ENCODE results near the gene TBPL2.
"Not testable (repeated sequence)": the region's sequence is repeated elsewhere in the genome, so short reads cannot be mapped to it uniquely, and the experiment has no call there.

TBPL2 gene

DNA sequence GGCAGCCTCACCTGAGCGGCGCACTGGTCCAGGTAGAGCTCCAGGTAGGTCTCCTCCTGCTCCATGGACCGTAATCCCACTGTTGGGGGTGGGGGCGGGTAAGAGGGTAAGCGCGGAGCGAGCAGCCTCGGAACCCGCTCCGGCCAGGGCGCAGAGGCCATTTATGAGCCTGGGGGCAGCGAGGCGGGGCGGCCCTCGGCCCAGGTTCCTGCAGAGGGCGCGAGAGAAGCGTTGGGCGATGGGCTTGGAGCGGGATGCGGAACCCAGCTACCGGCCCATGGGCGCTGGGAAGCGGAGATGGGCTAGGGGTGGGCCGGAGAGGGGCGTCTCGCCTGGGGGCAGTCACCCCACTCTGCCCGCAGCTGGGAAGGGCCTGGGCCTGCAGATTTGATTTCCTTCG lies at the start of gene TBPL2:
Gene TBPL2, minus strand, starts transcription at position 232 of the 400 bp plus-strand sequence. Its CDS starts 167 bp downstream, at position 65.
- TF ChIP-seq MYC (IDR thresholded peaks at IDR 0.05; ENCODE audit: low read depth, low read length) = no peak
- TF ChIP-seq MAX (IDR thresholded peaks at IDR 0.05; ENCODE audit: low read depth, low read length) = no peak
- no peak for TF ChIP-seq CTCF (IDR thresholded peaks at IDR 0.05; ENCODE audit: low read depth, low read length)
- no peak for TF ChIP-seq POLR2A (IDR thresholded peaks at IDR 0.05; ENCODE audit: extremely low read depth, insufficient read length)
- DNase-seq (ENCODE audit: low read depth) = no peak

GRCh38 chr14:55488204-55488603 lies 47.8 kb upstream of the TBPL2 start:
- no peak for TF ChIP-seq MAX (IDR thresholded peaks at IDR 0.05; ENCODE audit: low read depth, low read length)
- no peak overlapping the region for H3K4me3 ChIP-seq (ENCODE audit: low read depth, low read length)
- DNase-seq (ENCODE audit: low read depth) = no peak

More for the DNA sequence above, at the start of gene TBPL2:
- H3K4me3 ChIP-seq (ENCODE audit: low read depth, low read length) = no peak within 1 kb of the TSS

DNA sequence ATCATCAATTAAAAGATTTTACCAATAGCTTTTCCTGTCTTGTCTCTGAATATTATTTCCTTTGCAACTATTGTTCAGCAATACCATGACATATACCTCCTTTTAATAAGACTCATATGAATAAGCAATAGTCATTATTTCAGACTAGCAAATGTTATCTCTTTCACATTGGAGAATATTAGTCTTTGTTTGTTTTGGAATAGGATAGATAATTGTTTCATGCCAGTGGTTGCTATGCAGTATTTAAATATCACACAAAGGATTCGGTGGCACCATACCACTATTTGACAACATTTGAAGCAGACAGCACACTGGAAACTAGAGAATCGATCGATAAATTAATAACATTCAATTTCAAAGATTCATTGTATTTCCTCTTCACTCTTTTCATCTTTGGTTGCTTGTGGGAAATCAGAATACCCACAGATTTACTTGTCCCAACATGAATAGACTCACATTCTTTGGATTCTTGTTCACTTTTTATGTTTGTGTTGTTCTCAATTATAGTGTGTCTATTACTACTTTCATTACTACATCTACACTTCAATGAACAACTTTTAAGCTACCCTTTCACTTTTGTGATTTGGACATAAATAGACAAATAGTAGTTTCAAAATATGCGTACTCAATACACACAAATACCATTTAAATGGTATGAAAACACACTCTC lies 42.7 kb upstream of the TBPL2 start:
- no peak for DNase-seq (ENCODE audit: low read depth)
- no peak for TF ChIP-seq CTCF (IDR thresholded peaks at IDR 0.05; ENCODE audit: low read depth, low read length)
- no peak for TF ChIP-seq MAX (IDR thresholded peaks at IDR 0.05; ENCODE audit: low read depth, low read length)
- no peak overlapping the region for H3K4me3 ChIP-seq (ENCODE audit: low read depth, low read length)

- TF ChIP-seq MAX (IDR thresholded peaks at IDR 0.05; ENCODE audit: low read depth, low read length) (no peak), MYC (IDR thresholded peaks at IDR 0.05; ENCODE audit: low read depth, low read length) (no peak), POLR2A (IDR thresholded peaks at IDR 0.05; ENCODE audit: extremely low read depth, insufficient read length) (no peak), CTCF (IDR thresholded peaks at IDR 0.05; ENCODE audit: low read depth, low read length) (no peak)
- no peak for DNase-seq (ENCODE audit: low read depth)
These were observed 41.4 kb upstream of the TBPL2 start for GRCh38 chr14:55481769-55482168.

DNA sequence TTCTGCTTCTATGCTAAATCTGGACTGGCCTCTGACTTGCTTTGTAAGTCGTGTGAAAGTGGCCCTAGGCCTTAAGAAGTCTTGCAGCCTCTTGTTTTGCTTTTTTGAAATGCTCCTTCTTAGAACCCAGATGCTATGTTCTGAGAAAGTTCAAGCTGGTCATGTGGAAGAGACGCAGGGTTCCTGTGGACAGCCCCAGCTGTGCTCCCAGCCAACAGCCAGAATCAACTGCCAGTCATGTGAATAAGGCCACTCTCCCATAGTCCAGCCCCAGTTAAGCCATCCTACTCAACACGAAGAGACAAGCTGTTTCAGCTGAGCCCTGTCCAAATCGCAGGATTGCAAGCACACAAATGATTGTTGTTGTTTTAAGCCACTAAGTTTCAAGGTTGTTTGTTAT lies 37.3 kb upstream of the TBPL2 start:
- no peak for DNase-seq (ENCODE audit: low read depth)
- TF ChIP-seq POLR2A (IDR thresholded peaks at IDR 0.05; ENCODE audit: extremely low read depth, insufficient read length) (no peak), MYC (IDR thresholded peaks at IDR 0.05; ENCODE audit: low read depth, low read length) (no peak), MAX (IDR thresholded peaks at IDR 0.05; ENCODE audit: low read depth, low read length) (no peak), CTCF (IDR thresholded peaks at IDR 0.05; ENCODE audit: low read depth, low read length) (no peak)

More at GRCh38 chr14:55481769-55482168, 41.4 kb upstream of the TBPL2 start:
- no peak overlapping the region for H3K4me3 ChIP-seq (ENCODE audit: low read depth, low read length)

GRCh38 chr14:55476448-55476847 lies 36.0 kb upstream of the TBPL2 start:
- H3K4me3 ChIP-seq (ENCODE audit: low read depth, low read length); DNase-seq (ENCODE audit: low read depth): not testable (repeated sequence)

More for the DNA sequence above, 37.3 kb upstream of the TBPL2 start:
- no peak overlapping the region for H3K4me3 ChIP-seq (ENCODE audit: low read depth, low read length)

DNA sequence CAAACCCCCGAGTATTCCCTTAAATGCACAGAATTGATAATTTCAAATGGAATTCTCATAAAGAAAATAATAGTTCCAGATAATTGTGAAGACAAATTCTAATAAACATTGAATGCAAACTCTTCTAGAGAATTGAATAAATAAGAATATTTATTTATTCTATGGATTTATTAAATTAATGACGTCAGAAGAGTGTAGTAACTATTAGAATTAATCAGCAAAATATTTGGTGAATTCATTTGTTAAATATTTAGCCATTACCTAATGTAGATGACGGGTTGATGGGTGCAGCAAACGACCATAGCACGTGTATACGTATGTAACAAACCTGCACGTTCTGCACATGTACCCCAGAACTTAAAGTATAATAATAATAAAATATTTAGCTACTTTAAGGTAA lies 33.4 kb upstream of the TBPL2 start:
- TF ChIP-seq MAX (IDR thresholded peaks at IDR 0.05; ENCODE audit: low read depth, low read length) (no peak), CTCF (IDR thresholded peaks at IDR 0.05; ENCODE audit: low read depth, low read length) (no peak), POLR2A (IDR thresholded peaks at IDR 0.05; ENCODE audit: extremely low read depth, insufficient read length) (no peak), MYC (IDR thresholded peaks at IDR 0.05; ENCODE audit: low read depth, low read length) (no peak)
- no peak for DNase-seq (ENCODE audit: low read depth)
- H3K4me3 ChIP-seq (ENCODE audit: low read depth, low read length) = no peak overlapping the region
